K562 (cell line): Measurements from ENCODE around the gene VAC14. TPM values are rescaled to one million over a fixed set of nuclear protein-coding genes. Genes with fewer than 3 reads are reported as not detected.

Experiments
- BMI1 ChIP-seq: fragments of 150-350 bp; IDR thresholded peaks from 2 replicates; pipeline ENCODE4 v1.6.1; 2014; ENCODE audit warnings: low read length
- CBX3 ChIP-seq, 2 experiments: IDR thresholded peaks; 1 replicate in 1 of 2; 2 replicates in 1 of 2; pipeline ENCODE4 v1.6.1; 2012; ENCODE audit warnings: inconsistent platforms in 2 of 2, low read length in 2 of 2, borderline replicate concordance in 1 of 2, control low read depth in 1 of 2
- CBX5 ChIP-seq: IDR thresholded peaks from 2 replicates; pipeline ENCODE4 v1.6.1; 2014; ENCODE audit warnings: low read depth, borderline replicate concordance
- DLX4 ChIP-seq: fragments of 250-450 bp; sonication (Bioruptor Pico); IDR thresholded peaks from 2 replicates; pipeline ENCODE4 v1.6.1; 2021; ENCODE audit warnings: mild to moderate bottlenecking
- HEY1 ChIP-seq: fragments of 250-450 bp; sonication (Bioruptor Pico); IDR thresholded peaks from 2 replicates; pipeline ENCODE4 v1.5.0; 2020; ENCODE audit warnings: mild to moderate bottlenecking, moderate library complexity, borderline replicate concordance
- MAZ ChIP-seq, 2 experiments: fragments of 450-650 bp in 1 of 2; sonication (generic) in 1 of 2; formaldehyde crosslinking; IDR thresholded peaks in 1 of 2; conservative IDR thresholded peaks in 1 of 2; 2 replicates each; pipeline versions ENCODE4 v1.4.0 to v1.5.0; 2020; ENCODE audit warnings: mild to moderate bottlenecking in 1 of 2, missing genetic modification reagents in 1 of 2
- MYNN ChIP-seq, 2 experiments: sonication (generic); formaldehyde crosslinking in 1 of 2; IDR thresholded peaks; 2 replicates each; pipeline versions ENCODE4 v1.5.0 to v1.6.1; 2016 to 2020; ENCODE audit warnings: antibody characterized with exemption in 1 of 2, missing genetic modification reagents in 1 of 2
- NUFIP1 ChIP-seq: fragments of 450-650 bp; IDR thresholded peaks from 2 replicates; pipeline ENCODE4 v1.6.1; 2018; ENCODE audit not compliant: partially characterized antibody
- PKNOX1 ChIP-seq: fragments of 450-650 bp; IDR thresholded peaks from 2 replicates; pipeline ENCODE4 v1.6.1; 2016
- POU5F1 ChIP-seq: fragments of 150-350 bp; IDR thresholded peaks from 2 replicates; pipeline ENCODE4 v1.6.1; 2014; ENCODE audit warnings: borderline replicate concordance, low read length, low read depth, mild to moderate bottlenecking; ENCODE audit not compliant: partially characterized antibody
- PTRF ChIP-seq: fragments of 450-650 bp; IDR thresholded peaks from 2 replicates; pipeline ENCODE4 v1.6.1; 2016; ENCODE audit warnings: mild to moderate bottlenecking, missing genetic modification characterization, missing compliant biosample characterization
- RBM15 ChIP-seq: fragments of 200-400 bp; formaldehyde crosslinking; IDR thresholded peaks from 2 replicates; pipeline ENCODE4 v1.6.1; 2018; ENCODE audit warnings: mild to moderate bottlenecking, low read length, moderate library complexity; ENCODE audit not compliant: insufficient read depth
- TCF3 ChIP-seq: sonication (generic); formaldehyde crosslinking; IDR thresholded peaks from 2 replicates; pipeline ENCODE4 v1.4.0; 2020; ENCODE audit warnings: mild to moderate bottlenecking, missing genetic modification reagents
- TCFL5 ChIP-seq: fragments of 250-450 bp; sonication (Bioruptor Pico); conservative IDR thresholded peaks from 2 replicates; pipeline ENCODE4 v1.6.1; 2021; ENCODE audit warnings: mild to moderate bottlenecking, moderate library complexity, matching md5 sums
- TOE1 ChIP-seq, 2 experiments: fragments of 450-650 bp in 1 of 2; sonication (generic) in 1 of 2; formaldehyde crosslinking in 1 of 2; IDR thresholded peaks; 2 replicates each; pipeline versions ENCODE4 v1.7.1 to v1.8.0; 2016 to 2022; ENCODE audit warnings: borderline replicate concordance in 2 of 2, mild to moderate bottlenecking in 2 of 2, antibody characterized with exemption in 1 of 2, inconsistent platforms in 1 of 2, low read depth in 1 of 2, missing genetic modification reagents in 1 of 2, moderate library complexity in 1 of 2
- U2AF2 ChIP-seq: fragments of 200-400 bp; formaldehyde crosslinking; optimal IDR thresholded peaks from 2 replicates; pipeline ENCODE3; 2017; ENCODE audit warnings: low read depth, mild to moderate bottlenecking, low read length
- UBTF ChIP-seq, 2 experiments: IDR thresholded peaks; 2 replicates each; pipeline ENCODE4 v1.6.1; 2012; ENCODE audit warnings: improper control_type of control experiment in 2 of 2, low read depth in 2 of 2, low read length in 2 of 2, borderline replicate concordance in 1 of 2
- ZBED1 ChIP-seq: IDR thresholded peaks from 2 replicates; pipeline ENCODE4 v1.6.1; 2014
- ZEB2 ChIP-seq: fragments of 450-650 bp; IDR thresholded peaks from 2 replicates; pipeline ENCODE4 v1.6.1; 2016
- ZNF134 ChIP-seq: fragments of 250-450 bp; sonication (Bioruptor Pico); conservative IDR thresholded peaks from 2 replicates; pipeline ENCODE4 v1.4.0; 2020
- ZNF253 ChIP-seq: fragments of 250-450 bp; sonication (Bioruptor Pico); conservative IDR thresholded peaks from 2 replicates; pipeline ENCODE4 v1.6.1; 2021; ENCODE audit warnings: mild to moderate bottlenecking
- ZNF589 ChIP-seq: fragments of 200-800 bp; sonication (Bioruptor generic); IDR thresholded peaks from 2 replicates; pipeline ENCODE4 v1.6.1; 2016; ENCODE audit warnings: low read depth, missing genetic modification characterization, missing compliant biosample characterization
- ZNF644 ChIP-seq: fragments of 200-800 bp; sonication (Bioruptor generic); IDR thresholded peaks from 2 replicates; pipeline ENCODE4 v1.6.1; 2016; ENCODE audit warnings: low read depth, missing genetic modification characterization, missing compliant biosample characterization
- ZNF75A ChIP-seq: fragments of 450-650 bp; formaldehyde crosslinking; IDR thresholded peaks from 2 replicates; pipeline ENCODE4 v1.4.0; 2020; ENCODE audit warnings: mild to moderate bottlenecking
- polyA plus RNA-seq, 8 experiments: library from polyadenylated mRNA; depleted of rRNA in 4 of 8; stranded (reverse) in 5 of 8; unstranded in 3 of 8; fragments of >200 nt; fragmentation: Nextera tagmentation in 2 of 8; fragmentation: Illumina TruSeq in 1 of 8; extraction: Ambion mirVana in 2 of 8; extraction: Trizol in 1 of 8; gene quantifications; 2 replicates each; pipeline versions ENCODE4 v1.2.1 to v1.2.3, GENCODE V29; 2011 to 2014; ENCODE audit warnings: inconsistent platforms in 1 of 8, missing spikeins in 1 of 8
- total RNA-seq, 7 experiments: library from RNA; depleted of rRNA in 6 of 7; stranded (reverse); fragments of >200 nt in 6 of 7; fragmentation: Illumina TruSeq in 2 of 7; extraction: Trizol in 2 of 7; gene quantifications; 2 replicates each; pipeline versions ENCODE4 v1.2.1 to v1.2.3, GENCODE V29; 2011 to 2021; ENCODE audit warnings: low replicate concordance in 1 of 7

Gene VAC14
- total and polyA plus RNA-seq, 9 of the 15 experiments (the other 6 are each of a cell fraction or from before 2014, with no cell fraction given), result 1.3 to 41.6 (median 26.6) TPM

- TF ChIP-seq PTRF (tag), result no peak
- no peak for TF ChIP-seq CBX5
- TF ChIP-seq DLX4, result no peak
- TF ChIP-seq PKNOX1, result peak; percentile 97
- 0 out of 2 replicates have a peak, but pooled peaks have one; percentile 29 for TF ChIP-seq ZEB2
- TF ChIP-seq BMI1, result no peak
- TF ChIP-seq MYNN (IDR thresholded peaks at IDR 0.05), result peak; percentile 49; the same call in 1 of the 2 replicates
- no peak for TF ChIP-seq MYNN (CRISPR knock-in tag; IDR thresholded peaks at IDR 0.05)
- no peak for TF ChIP-seq CBX3 (IDR thresholded peaks at IDR 0.05; ENCODE audit: borderline replicate concordance in 1 of 2, low read length in 2 of 2)
- no peak for TF ChIP-seq TCF3
- TF ChIP-seq U2AF2, result no peak
- TF ChIP-seq ZNF589 (CRISPR knock-in tag), result no peak
- TF ChIP-seq TCFL5 (CRISPR knock-in tag), result no peak
- TF ChIP-seq MAZ (CRISPR knock-in tag; conservative IDR thresholded peaks at IDR 0.05 in 1 of 2, IDR thresholded peaks at IDR 0.05 in 1 of 2), result peak in 1 of 2 experiments; percentile 55; a peak in 1 of 4 replicates
- no peak for TF ChIP-seq RBM15
- TF ChIP-seq ZNF644 (tag), result no peak
- TF ChIP-seq TOE1 (IDR thresholded peaks at IDR 0.05; ENCODE audit: borderline replicate concordance), result no peak
- TF ChIP-seq TOE1 (CRISPR knock-in tag; IDR thresholded peaks at IDR 0.05; ENCODE audit: borderline replicate concordance, low read depth), result no peak
- no peak for TF ChIP-seq ZNF75A (CRISPR knock-in tag)
- no peak for TF ChIP-seq NUFIP1
- TF ChIP-seq POU5F1, result no peak
- TF ChIP-seq ZNF134 (CRISPR knock-in tag), result no peak
- TF ChIP-seq HEY1, result no peak
- TF ChIP-seq ZNF253 (CRISPR knock-in tag), result no peak
- no peak for TF ChIP-seq UBTF (IDR thresholded peaks at IDR 0.05; ENCODE audit: borderline replicate concordance in 1 of 2, low read depth in 2 of 2, low read length in 2 of 2)
- no peak for TF ChIP-seq ZBED1
These were observed 30.1 kb downstream of the VAC14 start (continued) for GRCh38 chr16:70770626-70771552.
